ENCODE data around the gene TOM1L2.

GRCh38 chr17:17978481-17979424 lies 6.6 kb upstream of the TOM1L2 start:
- TF ChIP-seq EP300 (IDR thresholded peaks at IDR 0.05; ENCODE audit: borderline replicate concordance) (no peak), CREB1 (IDR thresholded peaks at IDR 0.05; ENCODE audit: low read depth) (no peak), MAX (IDR thresholded peaks at IDR 0.05) (no peak), CEBPB (IDR thresholded peaks at IDR 0.05) (no peak), EGR1 (IDR thresholded peaks at IDR 0.05) (no peak), USF1 (IDR thresholded peaks at IDR 0.05) (no peak), TCF12 (IDR thresholded peaks at IDR 0.05; ENCODE audit: low read depth) (no peak), RAD21 (IDR thresholded peaks at IDR 0.05; ENCODE audit: low read depth) (no peak), TEAD4 (IDR thresholded peaks at IDR 0.05) (no peak), NFIC (IDR thresholded peaks at IDR 0.05) (no peak), FOXM1 (IDR thresholded peaks at IDR 0.05; ENCODE audit: borderline replicate concordance, low read depth) (no peak), ZBTB7A (IDR thresholded peaks at IDR 0.05; ENCODE audit: low read depth) (no peak), REST (IDR thresholded peaks at IDR 0.05; ENCODE audit: low read depth) (no peak), YY1 (IDR thresholded peaks at IDR 0.05; ENCODE audit: low read depth) (no peak)

Measured in Ishikawa (cell line).